SW 1271 (cell line): ENCODE data around the gene MOG.

Source experiments
- DNase-seq, 2 experiments: peaks; one replicate each; lab custom pipeline; 2025; lab: John Stamatoyannopoulos, UW

MOG gene

DNA sequence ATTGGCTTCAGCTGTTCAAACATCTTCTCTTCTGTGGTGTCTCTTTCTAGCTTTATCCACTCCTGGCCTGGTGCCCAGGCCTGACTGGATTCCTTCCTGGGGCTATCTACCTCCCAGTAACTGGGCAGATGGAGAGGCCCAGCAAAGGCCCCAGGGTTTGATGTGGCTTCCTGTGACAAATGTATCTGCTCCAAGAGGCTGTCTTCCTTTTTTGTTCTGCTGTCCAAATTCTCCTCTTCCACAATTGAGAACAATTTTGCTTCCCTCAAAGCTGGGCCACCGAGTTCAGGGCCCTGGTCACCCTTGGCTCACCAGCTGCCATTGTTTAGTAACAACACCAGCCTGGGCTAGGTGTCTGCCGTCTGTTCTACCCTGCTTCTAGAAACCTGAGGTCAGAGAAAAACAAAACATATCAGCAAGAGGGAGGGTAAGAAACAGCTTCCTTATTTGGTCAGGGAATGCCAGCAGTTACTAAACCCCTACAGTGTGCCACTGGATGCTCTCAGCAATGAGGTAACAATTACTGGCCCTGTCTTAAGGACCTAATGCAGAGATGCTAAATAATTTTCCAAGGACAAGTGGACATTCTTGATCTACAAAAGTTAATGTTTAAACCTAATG, 20.2 kb downstream of the MOG start:
- DNase-seq, result peak in 1 of 2 experiments; percentile 18

DNA sequence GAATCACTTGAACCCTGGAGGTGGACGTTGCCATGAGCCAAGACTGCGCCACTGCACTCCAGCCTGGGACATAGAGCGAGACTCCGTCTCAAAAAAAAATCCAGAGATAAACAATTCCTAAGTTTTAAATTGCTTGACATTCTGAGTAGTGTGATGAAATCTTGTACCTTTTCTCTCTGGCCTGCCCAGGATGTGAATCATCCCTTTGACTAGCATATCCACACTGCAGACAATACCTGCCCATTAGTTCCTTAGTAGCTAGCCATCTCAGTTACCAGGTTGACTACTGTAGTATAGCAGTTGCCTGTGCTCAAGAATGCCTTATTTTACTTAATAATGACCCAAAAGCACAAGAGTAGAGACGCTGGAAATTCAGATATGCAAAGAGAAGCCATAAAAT, 21.2 kb downstream of the MOG start:
- peak in 1 of 2 experiments; percentile 12 for DNase-seq

DNA sequence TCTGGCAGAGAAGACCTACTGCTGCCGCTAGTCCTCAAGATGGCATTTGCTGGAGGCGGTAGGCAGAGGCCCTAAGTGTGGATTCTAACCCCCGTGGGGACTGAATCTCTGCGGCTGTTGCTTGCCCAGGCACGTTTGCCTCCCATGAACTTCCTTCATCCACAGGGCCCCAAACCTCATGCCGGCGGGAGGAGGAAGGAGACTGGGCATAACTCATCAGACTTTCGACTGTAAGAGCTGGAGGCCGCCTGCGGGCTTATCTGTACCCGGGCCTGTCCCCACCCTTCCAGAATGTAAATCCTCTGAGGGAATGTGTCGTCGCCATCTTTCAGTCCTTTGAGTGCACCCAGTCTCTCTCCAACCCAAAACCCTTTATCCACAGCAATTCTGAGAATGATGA, 23.1 kb downstream of the MOG start:
- no peak for DNase-seq

DNA sequence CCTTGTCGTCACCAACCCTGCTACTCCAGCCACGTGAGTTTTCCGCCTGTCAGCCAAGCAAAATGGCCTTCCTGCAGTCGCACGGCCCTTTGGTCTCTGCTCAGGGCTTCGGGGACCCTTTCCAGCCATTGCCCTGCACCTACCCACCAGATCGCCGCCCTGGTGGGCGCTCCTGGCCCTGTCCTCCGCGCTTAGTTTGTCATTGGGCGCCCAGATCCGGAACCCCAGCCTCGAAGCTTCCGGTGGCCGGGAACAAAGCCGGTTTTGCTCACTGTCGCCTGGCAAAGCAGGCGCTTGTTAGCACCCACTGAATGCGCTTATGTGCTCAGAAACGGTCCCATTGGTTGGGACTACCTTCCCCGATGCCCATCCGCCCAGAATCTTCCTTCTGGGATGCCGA, 23.5 kb downstream of the MOG start:
- DNase-seq, result no peak

DNA sequence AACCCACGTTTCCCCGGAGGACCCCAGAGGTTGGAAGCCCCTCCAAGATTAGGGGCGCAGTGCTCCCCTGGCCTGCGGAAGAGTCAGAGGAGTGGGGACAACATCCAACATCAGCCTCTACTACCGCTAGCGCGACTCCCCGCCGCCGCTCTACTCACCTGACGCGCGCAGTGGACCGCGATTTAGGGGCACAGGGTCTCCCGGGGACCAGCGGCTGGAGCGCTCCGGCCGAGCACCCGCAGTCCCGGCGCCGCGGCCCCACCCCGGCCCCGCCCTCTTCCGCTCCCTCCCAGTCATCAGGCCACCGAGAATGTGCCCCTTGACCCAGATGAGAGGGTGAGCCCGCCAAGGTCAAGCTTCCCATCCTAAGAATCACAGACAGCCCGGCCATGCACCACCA, 24.0 kb downstream of the MOG start, which contains the start of gene ZFP57:
ZFP57 (minus strand) TSS at position 249 of the 400 bp plus-strand sequence. CDS start 4,149 bp downstream, outside the sequence.
- DNase-seq, result no peak

DNA sequence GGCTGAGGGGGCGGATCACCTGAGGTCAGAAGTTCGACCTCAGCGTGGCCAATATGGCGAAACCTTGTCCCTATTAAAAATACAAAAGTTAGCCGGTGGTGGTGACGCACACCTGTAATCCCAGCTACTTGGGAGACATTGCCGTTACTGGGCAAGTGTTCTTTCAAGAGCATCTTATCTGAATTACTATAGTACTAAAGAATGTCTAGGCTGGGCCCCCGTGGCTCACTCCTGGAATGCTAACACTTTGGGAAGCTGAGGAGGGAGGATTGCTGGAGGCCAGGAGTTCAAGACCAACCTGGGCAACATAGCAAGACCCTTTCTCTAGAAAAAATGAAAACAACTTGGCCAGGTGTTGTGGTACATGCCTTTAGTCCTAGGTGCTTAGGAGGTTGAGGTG, 24.9 kb downstream of the MOG start:
- DNase-seq, result no peak

DNA sequence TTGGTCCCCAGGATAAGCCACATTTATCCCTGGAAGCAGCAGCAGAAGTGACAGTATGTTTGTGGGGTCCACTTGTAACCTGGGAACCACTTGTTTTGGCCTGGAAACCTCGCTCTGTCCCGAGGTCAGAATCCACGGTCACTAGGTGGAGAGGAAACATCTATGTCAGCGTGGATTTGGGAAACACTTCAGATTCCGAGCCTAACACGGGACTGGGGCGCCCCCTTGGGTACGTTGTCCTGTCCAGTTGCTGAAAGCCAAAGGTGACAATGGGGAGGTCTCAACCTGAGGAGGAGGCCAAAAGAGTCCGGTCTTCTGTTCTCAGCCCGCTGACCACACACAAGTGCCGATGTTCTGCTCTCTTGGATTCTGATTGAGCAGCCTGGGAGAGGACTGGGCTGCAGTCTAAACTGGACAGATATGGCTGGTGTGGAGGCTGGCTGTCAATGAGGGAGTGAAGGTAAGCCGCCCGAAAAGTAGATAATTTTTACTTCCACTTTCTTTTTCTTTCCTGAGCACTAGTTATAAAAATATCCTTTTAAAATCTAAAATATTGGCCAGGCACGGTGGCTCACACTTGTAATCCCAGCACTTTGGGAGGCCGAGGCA, 28.9 kb downstream of the MOG start:
- DNase-seq, result no peak

DNA sequence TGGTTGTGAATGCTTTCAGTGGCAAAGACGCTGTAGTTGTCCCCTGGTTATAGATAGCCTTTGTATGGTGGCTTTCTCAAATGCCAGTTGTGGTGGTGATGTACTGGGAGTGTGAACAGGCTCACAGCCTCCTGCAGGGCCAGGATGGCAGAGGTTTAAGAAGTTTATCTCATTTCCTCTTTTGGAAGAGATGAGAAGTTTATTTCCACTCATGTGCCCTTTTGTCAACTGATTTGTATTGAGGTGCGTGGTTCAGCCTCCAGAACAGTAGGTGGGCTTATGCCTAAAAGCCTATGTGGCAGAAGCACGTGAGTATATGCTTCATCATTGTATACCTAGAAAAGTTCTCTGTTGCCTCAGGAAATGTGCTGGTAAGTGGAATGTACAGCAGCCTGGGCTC, 37.7 kb downstream of the MOG start:
- DNase-seq, result no peak

DNA sequence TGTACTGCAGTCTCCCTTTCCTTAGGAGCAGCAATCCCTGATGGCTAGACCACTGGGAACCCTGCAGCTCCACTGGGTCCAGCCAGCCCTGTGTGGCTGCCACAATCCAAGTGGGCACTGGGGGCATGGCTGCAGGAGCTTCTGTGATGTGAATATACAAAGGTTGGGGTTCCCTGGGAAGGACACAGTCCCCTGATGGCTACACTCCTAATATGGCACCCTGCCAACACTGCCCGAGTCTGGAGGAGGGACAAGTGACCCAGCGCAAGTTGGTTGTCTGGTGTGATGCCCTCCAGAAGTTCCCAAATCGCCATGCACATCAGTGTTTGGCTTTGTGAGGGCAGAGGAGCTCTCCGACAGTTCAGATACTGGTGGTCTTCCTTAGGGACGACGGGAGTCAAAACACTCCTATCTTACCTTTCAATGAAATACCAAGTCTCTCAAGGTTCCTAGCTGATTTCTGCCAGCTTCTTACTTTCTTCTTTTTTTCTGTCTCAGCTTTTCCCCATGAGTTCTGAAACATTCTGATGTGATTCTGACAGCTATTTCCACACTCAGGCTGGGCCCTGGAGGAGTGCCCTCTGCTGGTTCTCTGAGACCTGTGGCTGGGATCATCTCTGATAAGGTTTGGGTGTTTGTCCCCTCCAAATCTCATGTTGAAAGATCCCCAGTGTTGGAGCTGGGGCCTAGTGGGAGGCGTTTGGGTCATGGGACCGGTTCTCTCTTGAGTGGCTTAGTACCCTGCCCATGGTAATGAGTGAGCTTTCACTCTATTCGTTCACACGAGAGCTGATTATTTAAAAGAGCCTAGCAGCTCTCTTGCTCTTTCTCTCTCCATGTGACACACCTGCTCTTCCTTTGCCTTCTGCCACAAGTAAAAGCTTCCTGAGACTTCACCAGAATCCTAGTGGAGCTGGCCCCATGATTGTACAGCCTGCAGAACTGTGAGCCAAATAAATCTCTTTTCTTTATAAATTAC, 39.5 kb downstream of the MOG start:
- no peak for DNase-seq

DNA sequence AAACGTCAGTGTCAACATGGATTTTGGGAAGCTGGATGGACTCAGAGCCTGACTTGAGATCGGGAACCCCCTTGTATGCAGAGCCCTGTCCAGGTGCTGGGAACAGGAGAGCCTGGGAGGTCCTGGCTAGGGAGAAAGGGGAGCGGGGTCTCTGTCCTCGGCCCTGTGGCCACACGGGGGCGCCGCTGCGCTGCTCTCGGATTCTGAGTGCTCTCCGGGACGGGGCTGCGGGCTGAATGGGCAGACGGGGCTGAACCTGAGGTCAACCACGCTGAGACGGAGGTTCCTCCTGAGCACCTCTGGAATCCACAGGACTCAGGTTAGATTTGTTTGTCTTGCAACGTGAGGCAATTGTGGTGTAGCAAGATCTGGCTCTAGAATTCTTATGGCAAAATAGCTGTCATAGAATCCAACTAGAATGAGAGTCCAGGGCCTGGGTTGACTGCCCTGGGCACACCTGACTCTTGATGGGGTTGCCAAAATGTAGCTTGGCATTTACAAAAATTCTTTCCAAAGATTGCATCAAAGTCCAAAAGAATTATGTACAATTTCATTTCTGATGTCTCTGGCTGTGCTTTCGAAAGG, 45.7 kb downstream of the MOG start:
- DNase-seq, result peak in 1 of 2 experiments; percentile 12

DNA sequence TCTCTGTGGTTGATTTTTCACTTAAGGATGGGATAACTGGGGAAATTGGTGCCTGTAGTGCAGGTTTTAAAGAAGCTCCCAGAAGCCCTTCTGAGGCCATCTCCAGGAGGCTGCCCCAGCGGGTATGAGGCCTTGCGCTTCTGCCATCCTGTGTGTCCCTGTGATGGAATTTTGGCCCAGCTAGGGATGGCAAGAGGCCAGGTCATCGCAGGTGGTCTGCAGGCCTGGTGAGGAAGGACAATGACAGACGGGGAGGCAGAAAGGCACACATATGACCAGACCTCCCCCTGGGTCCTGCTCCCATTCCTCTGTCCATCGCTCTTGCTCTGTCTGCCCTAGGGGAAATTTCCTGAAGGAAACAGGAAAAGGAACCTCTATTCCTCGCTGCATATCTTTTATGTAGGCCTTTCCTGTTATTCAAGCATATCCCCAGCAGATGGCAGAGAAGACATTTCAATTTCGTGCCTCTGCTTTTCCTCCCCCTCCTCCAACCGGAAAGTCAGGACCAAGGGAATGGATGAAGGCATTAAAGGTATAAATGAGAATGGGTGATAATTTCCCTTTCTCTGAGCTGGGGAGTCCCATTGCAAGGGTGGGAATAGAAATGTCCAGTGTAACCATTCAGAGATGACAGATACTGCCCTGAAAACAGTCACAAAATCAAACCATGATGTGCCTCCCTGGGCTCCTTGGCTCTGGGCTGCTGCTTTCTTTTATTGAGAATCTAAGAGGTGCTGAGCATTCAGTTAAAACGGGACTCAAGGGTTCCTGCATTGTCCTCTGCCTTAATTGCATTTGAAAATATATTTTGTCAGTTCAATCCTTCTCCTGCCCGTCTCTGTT, 48.7 kb downstream of the MOG start:
- DNase-seq, result peak in 1 of 2 experiments; percentile 53

DNA sequence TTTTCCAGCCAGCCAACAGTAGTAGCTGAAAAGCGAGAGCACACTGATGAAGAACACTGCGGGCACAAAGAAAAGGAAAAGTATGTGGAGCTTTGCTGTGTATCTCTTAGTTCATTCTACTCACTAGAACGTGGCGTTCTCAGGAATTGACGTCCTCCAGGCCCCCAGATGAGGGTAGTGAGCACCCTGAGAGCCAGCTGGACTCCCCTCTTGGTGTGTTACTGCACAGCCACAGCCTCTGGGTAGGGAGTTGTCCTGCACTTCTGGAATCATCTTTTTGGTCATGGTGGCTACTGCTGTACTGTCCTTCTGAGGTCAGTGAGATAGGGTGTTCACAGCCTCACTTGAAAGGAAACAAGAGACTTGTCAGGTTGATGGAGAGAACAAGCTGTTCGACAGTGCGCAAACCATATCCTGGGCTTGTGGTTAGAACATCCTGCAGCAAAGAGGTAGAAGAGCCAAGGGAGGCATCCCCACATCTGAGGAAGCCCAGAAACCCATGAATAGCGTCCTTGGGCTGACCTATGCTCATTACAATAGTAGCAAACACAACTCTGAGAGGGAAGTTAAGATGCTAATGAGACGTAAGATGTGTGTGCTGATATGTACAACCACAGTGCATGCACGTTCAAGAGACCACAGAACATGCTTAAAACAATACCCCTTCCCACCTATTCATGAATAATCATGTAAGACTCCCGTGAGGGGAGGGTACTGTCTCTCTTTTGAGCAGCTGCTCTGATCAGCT, 51.7 kb downstream of the MOG start:
- no peak for DNase-seq

DNA sequence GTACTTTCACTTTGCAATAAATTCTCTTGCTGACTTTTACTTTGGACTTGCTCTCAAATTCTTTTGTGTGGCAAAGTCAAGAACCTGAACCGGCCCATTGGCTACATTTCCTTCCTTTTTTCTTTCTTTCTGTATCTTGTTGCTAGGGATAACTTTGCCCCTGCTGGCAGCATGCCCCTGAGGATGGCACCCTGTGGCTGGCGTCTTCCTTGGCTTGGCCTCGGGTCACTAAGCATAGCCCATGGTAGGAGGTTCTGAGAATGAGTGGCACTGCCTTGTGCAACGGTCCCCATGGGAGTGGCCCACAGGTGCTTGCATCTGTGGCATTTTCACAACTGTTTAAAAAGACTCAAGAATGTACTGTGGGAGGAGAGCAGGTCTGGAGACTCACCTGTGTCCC, 52.3 kb downstream of the MOG start:
- no peak for DNase-seq

DNA sequence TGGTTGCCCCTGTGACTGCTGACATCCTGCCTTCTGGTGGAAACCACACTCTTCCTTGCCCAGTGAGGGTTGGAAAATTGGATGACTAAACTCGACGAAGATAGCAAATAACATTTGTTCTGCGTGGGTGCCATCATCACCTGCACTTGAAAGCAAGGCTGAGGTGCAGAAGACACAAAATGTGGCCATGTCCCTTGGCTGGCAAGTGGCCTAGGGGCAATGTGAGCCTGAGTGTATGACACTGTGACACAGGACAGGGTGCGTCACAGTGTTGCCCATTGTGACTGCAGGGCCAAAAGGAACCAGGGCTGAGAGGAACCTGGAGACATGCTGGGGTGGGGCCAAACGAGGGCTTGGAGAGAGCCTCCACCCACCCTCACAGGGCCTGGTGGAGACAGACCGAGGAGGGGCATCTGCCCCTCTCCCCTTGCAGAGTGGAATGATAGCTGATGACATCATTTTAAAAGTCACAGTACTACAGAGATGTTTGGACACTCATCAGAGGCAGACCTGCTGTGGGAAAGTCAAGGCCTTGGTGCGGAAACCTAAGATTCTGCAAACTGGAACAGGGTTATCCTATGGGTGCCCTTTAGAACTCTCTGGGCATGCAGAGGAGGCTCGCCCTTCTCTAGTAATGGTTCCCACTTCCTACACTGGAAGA, 53.5 kb downstream of the MOG start:
- no peak for DNase-seq

DNA sequence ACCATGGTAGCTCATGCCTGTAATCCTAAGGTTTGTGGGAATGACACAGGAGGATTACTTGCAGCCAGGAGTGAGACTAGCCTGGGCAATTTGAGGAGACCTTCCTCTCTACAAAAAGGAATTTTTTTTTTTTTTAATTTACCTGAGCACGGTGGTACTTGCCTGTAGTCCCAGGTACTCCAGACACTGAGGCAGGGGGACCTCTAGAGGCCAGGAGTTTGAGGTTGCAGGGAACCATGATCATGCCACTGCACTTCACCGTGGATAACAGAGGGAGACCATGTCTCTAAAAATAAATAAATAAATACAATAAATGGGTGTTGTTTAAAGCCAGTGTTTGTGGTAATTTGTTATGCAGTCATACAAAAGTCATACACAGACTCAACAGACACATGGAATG, 64.0 kb downstream of the MOG start:
- DNase-seq, result no peak
